IPS-18c (cell line): ENCODE results near the gene OR10J4.
"Not testable (repeated sequence)": the region's sequence is repeated elsewhere in the genome, so short reads cannot be mapped to it uniquely, and the experiment has no call there.

ENCODE experiments used
- H3K4me3 ChIP-seq: 2 replicates; pipeline ENCODE4 v1.7.0; 2013; ENCODE audit warnings: low read depth, mild to moderate bottlenecking, low read length, moderate library complexity; ENCODE audit not compliant: insufficient read depth
- H3K9me3 ChIP-seq: one replicate; pipeline ENCODE4 v1.6.1; 2013; ENCODE audit warnings: mild to moderate bottlenecking, low read length, moderate library complexity; ENCODE audit not compliant: control insufficient read depth, insufficient read depth

The OR10J4 gene

DNA sequence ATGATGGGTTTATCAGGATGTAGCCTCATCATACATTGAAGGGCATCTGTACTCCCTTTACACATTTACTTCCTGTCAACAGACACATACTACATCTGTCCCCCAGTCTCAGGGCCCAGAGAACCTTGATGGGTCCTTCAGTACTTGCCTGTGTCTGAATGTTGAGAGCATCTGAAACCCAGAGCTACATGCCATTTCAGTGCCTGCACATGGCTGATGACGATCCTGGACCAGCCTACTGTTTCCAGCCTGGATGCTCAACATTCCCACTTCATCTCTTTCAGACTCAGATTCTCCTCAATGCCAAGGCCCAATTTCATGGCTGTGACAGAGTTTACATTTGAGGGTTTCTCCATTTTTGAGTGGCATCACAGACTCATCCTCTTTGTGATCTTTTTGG lies at the start of gene OR10J4:
Gene OR10J4 (plus strand): TSS at position 301 of the 400 bp plus-strand sequence.
- Histone ChIP-seq H3K9me3 (no peaks in the 10 kb centered on the region), H3K4me3 (no peak within 1 kb of the TSS)

DNA sequence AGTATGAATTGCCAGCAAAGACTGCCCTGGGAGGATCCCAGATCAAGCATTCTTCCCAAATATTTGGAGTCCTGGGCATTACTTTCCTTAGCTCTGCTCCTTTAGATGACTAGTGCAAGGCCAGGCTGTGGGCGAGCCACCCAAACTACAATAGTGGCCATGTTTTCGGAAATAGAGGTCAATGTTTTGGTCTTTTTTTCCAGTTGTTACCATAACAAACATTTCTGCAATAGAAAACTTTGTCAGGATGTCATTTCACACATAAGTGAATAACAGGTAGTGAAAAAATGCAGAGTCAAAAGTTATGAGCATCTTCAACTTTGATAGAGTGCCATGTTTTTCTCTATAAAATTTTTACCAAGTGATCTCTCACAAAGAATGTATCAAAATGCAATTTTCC lies 25.2 kb upstream of the OR10J4 start:
- no peak overlapping the region for H3K4me3 ChIP-seq
- no peaks in the 10 kb centered on the region for H3K9me3 ChIP-seq

DNA sequence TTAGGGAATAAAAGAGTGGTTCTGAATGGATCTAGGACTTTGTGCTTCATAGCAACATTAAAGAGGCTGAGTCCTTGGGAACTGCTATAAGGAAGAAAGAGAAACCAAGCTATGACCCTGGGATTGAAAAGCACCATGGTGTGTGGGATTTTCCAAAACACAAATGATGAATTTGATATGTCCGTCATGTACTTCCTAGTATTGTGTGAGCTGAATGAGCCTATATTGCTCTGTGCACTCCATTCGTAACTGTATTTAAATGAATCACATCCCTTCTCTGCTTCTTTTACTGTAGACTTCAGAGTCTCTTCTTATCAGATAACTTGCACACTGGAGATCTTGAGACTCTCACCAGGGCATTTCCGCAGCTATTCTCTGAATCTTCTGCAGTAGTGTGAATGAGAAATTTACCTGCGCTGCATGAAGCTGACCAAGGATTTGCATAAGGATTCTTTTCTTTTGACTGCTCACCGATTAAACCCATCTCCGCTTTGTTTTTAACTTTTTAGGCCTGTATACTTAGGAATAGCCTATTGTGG lies 23.1 kb upstream of the OR10J4 start:
- Histone ChIP-seq H3K4me3 (no peak overlapping the region), H3K9me3 (no peaks in the 10 kb centered on the region)

DNA sequence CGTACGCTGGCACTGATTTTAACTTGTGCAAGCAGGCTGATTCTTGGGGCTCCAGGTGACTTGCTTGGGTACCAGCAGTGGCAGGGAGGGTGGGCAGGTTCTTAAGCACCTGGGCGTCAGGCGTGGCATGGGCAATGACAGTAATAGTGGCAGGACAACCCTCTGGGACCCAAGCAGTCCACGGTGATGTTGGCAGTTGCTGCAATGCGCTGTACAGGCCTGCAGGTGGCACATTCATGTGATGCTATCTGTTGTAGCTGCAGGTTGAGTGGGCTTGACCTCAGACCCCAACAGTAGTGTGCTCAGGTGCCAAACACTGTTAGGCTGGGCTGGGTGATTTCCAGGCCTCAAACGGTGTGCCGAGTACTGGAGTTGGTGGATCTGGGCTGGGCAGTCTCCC lies 10.2 kb upstream of the OR10J4 start:
- Histone ChIP-seq H3K9me3 (peaks cover 12% of the 10 kb centered on the region), H3K4me3 (no peak overlapping the region)

DNA sequence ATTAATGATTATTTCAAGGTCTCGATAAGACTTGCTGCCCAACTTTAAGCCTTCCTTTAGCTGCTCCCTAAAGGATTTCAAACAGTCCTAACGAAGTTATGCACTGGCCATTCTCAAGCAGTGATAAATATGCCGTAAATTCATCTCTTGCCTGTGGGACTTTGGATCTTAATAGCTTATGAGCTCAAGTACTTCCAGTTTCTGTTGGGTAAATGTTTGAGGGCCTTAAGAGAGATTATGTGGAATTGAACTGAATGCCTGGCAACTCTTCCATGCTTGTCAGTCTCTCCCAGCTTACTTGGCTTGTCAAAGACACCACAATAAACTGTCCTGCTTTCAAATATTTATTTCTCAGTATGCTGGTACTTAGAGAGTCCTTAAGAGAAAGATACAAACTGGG lies 3.5 kb upstream of the OR10J4 start:
- H3K4me3 ChIP-seq, result no peak overlapping the region
- no peaks in the 10 kb centered on the region for H3K9me3 ChIP-seq

DNA sequence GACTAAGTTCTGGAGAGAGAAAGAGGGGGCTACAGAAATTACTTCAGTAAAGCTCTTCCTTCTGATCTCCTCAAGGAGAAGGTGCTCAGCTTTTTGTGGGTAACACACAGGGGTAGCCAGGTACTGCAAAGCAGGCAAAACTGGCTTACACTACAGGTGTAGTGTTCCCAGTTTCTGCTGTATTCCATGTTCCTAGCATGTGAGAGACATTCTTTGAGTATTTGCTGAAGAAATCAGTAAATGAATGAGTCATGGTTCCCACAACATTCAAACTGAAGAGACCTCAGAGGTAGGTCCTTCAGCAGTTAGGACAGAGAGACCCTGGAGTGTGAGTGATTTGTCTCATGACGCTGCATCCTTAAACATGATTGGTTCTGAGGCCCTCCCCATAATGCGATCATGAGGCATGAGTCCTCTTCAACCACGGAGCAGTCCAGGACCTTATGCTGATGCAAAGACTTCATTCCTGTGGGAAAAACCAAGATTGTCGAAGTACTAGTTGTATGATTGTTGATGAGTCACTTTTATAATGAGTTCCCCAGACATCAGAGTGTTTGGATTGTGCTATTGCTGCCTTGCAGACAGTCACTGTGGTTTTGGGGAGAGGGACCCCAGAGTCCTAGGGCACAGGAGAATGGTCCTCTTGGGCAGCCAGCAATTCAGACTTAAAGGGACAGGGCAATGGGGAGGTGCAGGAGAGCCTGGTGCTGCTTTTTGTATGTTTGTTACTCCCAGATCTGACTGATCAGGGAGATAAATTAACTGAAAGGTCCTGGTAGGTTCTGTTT lies 2.7 kb upstream of the OR10J4 start:
- Histone ChIP-seq H3K9me3 (no peaks in the 10 kb centered on the region), H3K4me3 (no peak overlapping the region)

DNA sequence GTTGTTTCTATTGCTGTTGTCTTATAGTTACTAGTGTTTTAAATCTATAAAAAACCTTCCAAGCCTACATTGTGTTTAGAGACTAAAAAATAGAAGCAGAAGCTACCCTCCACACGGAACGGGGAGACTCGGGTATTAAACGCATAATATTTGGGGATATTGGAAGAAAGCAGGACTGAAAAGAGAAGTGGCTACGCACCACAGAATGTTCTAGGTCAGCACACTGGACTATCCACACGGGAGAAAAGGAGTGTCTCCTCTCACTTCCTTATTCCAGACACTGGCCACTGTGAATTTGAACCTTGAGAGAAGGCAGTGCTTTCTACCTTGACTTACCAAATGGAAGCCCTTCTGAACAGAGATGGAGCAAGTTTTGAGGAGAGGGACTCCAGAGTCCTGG lies 1.0 kb upstream of the OR10J4 start:
- Histone ChIP-seq H3K4me3 (no peak overlapping the region), H3K9me3 (no peaks in the 10 kb centered on the region)

DNA sequence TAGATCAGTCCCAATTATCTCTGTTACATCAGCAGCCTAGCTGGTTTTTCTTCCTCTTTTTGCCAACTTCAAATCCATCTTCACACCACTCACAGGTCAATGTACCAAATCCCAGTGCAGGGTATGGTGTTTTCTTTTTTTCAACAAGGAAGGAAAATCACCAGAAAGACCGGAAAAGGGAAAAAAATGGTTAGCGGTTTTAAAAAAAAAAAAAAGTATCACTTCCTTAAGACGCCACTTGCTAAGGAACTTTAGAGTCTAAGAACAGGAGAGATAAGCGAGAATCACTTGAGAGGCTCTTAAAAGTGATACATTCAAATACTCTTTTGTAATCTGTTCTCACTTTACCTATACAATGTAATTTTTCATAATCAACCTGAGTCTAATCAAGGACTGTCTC lies 4.5 kb downstream of the OR10J4 start:
- no peaks in the 10 kb centered on the region for H3K9me3 ChIP-seq

DNA sequence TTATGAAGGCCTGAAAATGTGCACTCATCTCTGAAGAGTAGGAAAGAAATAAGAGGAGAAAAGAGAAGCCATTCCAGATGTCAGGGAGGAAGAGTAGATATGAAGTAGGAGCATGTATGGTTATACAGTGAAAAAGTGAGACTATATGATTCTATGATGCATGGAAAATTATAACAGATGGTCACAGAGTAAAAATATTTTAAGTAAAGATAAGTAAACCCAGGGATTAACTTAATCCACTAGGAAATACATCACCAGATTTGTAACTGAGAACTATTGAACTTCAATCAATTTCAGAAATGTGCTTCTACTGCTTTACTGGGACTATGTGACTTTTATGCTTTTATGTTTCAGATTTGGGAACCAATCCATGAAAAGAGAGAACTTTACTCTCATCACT lies 7.4 kb downstream of the OR10J4 start, which contains the start of gene OR10J1:
Gene OR10J1 (plus strand): TSS at position 301 of the 400 bp plus-strand sequence. CDS start 70 bp downstream, at position 371.
- Histone ChIP-seq H3K9me3 (no peaks in the 10 kb centered on the region), H3K4me3 (no peak within 1 kb of the TSS)

More for the DNA sequence above, 4.5 kb downstream of the OR10J4 start:
- no peak overlapping the region for H3K4me3 ChIP-seq

DNA sequence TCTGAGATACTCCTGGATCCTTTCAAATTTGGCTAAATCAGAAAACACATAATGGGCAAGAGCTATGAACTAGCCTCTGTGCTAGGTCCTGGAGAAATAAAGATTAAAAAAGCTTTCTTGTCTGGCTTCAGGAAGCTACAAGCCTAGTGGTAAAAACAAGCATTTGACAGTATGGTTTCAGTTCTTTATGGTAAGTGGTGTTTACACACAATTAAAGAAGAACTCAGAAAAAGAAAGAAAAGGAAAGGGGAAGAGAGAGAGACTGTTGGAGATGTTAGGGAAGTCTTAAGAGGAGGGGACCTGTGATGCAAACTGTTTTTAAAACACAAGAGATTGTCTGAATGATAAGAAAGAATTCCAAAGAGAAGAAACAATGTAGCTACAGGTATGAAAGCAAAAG lies 9.4 kb downstream of the OR10J4 start:
- H3K4me3 ChIP-seq, result no peak overlapping the region
- no peaks in the 10 kb centered on the region for H3K9me3 ChIP-seq

DNA sequence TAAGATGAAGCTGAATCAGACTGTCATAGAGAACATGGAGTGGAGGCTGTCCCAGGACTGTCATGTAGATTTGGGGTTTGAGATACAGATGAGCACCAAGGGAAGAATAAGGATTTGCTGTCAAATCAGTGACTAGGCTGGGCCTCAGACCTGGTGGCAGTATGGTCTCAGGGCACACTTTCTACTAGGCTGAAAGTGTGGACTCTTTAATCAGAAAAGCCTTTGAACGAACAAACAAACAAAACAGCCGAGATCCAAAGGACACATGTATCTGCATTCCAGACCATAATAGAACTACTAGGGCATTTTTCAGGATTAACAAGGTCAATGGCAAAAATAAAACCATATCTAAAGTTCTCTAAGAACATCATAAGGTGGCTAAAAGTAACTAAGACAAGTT lies 10.4 kb downstream of the OR10J4 start:
- H3K4me3 ChIP-seq, result no peak overlapping the region
- no peaks in the 10 kb centered on the region for H3K9me3 ChIP-seq

DNA sequence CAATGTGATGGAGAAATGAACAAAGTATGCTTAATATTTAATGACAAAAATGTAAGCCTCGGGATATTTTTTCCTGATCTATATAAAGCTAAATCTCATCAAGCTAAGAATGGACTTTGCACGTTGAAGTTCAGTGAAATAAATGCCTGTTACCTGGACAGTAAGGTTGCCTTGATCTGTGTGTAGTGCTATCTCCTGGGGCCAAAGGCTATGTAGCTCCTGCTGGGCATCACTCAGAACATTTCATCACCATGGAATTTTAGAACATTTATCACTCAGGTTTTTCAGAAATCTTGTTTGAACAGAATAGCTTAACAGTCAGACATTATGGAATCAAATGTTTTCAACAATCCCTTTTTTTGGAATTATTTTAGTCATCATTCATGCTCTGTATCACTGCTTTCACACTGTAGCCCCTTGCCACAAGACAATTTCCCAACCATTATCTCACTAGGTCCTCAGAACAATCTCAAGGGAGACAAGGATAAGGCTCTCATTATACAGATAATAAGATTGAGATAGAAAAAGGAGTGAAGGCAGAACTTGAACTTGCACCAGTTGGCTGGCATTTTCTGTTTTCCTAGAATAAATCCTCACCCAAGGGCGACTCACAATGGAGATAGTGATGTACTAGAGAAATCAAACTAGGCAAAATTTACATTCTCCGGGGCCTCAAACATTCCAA lies 11.2 kb downstream of the OR10J4 start:
- no peaks in the 10 kb centered on the region for H3K9me3 ChIP-seq
- H3K4me3 ChIP-seq, result no peak overlapping the region

DNA sequence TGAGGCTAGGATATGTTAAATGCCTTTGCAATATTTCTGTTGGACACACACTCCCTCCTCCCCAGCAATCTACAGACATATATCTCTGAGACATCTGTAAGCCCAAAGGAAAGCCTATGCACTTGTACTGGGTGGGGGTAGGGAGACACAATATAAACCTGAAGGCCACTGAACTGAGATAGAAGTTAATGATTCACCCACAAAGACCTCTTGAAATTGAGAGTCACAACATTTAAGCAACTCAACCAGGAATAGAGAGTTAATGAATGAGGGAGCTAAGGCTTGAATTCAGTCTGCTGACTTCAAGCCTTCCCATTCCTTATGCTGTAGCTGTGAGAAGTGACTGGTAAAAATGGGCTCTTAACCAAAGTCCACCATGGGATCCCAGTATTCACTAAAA lies 12.5 kb downstream of the OR10J4 start:
- H3K4me3 ChIP-seq, result no peak overlapping the region

DNA sequence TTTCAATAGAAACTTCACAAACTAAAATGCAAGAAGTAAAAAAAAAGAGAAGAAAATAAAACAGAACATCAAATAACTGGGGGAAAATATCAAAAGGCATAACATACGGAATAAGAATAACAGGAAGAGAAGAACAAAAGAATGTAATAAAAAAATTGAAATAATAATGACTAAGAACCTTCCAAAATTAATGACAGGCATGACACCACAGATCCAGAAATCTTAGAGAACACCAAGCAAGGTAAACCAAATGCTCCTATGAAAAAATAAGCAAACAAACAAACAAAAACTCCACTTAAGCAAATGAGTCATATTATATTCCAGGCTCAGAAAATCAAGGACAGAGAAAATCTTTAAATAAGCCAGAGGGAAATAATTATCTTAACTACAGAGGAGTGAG lies 16.2 kb downstream of the OR10J4 start:
- Histone ChIP-seq H3K9me3 (peaks cover 3% of the 10 kb centered on the region), H3K4me3 (no peak overlapping the region)

More for the DNA sequence above, 12.5 kb downstream of the OR10J4 start:
- H3K9me3 ChIP-seq, result peaks cover 3% of the 10 kb centered on the region

DNA sequence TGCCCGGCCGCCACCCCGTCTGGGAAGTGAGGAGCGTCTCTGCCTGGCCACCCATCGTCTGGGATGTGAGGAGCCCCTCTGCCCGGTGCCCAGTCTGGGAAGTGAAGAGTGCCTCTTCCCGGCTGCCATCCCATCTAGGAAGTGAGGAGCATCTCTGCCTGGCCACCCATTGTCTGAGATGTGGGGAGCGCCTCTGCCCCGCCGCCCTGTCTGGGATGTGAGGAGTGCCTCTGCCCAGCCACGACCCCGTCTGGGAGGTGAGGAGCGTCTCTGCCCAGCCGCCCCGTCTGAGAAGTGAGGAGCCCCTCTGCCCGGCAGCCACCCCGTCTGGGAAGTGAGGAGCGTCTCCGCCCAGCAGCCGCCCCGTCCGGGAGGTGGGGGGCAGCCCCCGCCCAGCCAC lies 17.6 kb downstream of the OR10J4 start:
- not testable (repeated sequence) for H3K9me3 ChIP-seq, H3K4me3 ChIP-seq

DNA sequence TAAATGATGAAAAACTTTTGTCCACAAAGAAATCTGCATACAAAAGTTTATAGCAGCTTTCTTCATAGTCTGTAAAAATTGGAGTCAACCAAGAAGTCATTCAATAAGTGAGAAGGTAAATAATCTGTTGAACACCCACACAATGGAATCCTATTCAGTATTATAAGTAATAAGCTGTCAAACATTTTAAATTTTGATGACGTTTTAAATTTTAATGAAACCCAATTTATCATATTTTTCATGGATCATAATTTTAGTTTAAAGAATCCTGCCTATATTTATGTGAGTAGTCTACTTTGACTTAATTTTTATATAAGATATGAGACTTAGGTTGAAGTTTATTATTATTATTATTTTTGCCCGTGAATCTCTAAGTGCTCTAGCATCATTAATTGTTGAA lies 27.5 kb downstream of the OR10J4 start:
- Histone ChIP-seq H3K4me3 (no peak overlapping the region), H3K9me3 (no peaks in the 10 kb centered on the region)

DNA sequence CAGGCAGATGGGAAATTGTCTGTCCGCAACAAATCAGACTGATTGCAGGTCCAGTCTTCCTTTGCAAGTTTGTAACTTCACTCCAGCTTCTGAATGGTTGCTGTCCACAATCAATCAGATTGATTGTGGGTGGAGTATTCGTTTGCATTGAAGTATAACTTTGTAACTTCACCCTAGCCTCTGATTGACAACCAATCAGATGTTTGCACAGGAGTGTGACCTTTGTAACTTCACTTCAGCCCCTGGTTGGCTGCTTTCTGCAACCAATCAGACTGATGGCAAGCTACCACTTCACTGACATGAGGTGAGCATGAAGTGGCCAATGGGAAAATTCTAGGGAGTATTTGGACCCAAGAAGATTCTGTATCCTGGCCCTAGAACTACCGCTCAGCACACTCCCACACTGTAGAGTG lies 33.2 kb downstream of the OR10J4 start:
- Histone ChIP-seq H3K4me3 (no peak overlapping the region), H3K9me3 (no peaks in the 10 kb centered on the region)

DNA sequence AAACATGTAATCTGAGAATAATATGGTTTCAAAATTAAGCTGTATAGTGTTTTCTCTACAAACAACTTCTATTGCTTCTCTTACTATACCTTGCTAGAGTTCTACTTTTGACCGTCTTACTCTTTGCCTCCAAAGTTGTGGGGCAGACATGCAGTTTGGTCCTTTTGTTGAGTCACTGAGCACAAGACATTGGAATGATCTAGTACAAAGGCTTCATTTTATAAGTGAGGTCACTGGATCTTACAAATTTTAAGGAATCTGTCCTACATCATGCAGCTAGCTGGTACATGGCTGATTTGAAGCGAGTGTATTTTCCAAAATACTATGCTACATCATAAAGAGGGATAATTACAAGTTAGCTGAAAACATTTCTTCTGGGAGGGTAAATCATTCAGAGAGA lies 36.3 kb downstream of the OR10J4 start:
- H3K4me3 ChIP-seq, result no peak overlapping the region

More for the DNA sequence above, 36.3 kb downstream of the OR10J4 start:
- H3K9me3 ChIP-seq, result no peaks in the 10 kb centered on the region
